ENCODE measurements around the gene TASP1.
A peak's percentile ranks its signal among the peaks of the same experiment; 100 is the strongest.
"Not testable (repeated sequence)": the region's sequence is repeated elsewhere in the genome, so short reads cannot be mapped to it uniquely, and the experiment has no call there.

TASP1 gene, protein sequence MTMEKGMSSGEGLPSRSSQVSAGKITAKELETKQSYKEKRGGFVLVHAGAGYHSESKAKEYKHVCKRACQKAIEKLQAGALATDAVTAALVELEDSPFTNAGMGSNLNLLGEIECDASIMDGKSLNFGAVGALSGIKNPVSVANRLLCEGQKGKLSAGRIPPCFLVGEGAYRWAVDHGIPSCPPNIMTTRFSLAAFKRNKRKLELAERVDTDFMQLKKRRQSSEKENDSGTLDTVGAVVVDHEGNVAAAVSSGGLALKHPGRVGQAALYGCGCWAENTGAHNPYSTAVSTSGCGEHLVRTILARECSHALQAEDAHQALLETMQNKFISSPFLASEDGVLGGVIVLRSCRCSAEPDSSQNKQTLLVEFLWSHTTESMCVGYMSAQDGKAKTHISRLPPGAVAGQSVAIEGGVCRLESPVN

DNA sequence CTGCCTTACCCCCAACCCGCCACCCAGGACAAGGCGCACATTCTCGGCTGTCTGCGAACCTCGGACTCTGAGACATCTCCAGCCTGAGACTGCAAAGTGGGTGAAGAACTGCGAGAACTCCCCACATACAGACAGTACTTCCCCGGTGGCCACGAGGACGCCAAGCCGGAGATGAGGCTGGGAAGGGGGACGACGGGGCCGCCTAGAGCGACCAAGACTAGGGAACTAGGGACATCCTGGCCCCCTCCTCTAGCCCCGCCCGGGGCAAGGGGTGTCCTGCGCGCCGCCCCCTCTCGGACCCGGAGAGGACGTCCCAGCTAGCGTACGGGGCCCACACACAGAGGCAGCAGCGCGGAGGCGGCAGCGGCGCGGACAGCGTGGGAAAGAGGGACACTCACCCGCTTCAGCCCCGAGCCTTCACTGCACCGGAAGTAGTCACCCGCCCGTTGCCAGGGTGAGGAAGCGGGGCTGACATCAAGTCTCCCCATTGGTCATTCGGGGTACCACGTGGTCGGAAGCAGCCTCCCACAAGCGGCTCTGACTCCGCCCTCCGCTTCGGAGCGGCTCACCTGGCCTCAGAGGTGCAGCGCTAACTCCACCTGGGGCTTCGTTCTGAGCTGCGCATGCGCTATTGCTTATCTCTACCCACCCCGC lies at the start of gene TASP1:
TSS of gene TASP1 (minus strand) at position 437 of the 654 bp plus-strand sequence. CDS start 8,854 bp downstream, outside the sequence.
- peak; percentile 96 for DNase-seq (ENCODE audit: low spot score)

GRCh38 chr20:13687815-13688214 lies 49.1 kb upstream of the TASP1 start:
- no peak for DNase-seq (ENCODE audit: low spot score)

GRCh38 chr20:13685623-13686022 lies 46.9 kb upstream of the TASP1 start:
- no peak for DNase-seq (ENCODE audit: low spot score)

GRCh38 chr20:13684566-13685222 lies 46.0 kb upstream of the TASP1 start:
- DNase-seq (ENCODE audit: low spot score) = no peak

GRCh38 chr20:13683833-13684232 lies 45.1 kb upstream of the TASP1 start:
- no peak for DNase-seq (ENCODE audit: low spot score)

GRCh38 chr20:13681248-13682125 lies 42.8 kb upstream of the TASP1 start:
- no peak for DNase-seq (ENCODE audit: low spot score)

GRCh38 chr20:13678944-13679343 lies 40.2 kb upstream of the TASP1 start:
- no peak for DNase-seq (ENCODE audit: low spot score)

GRCh38 chr20:13677241-13677640 lies 38.5 kb upstream of the TASP1 start:
- DNase-seq (ENCODE audit: low spot score) = no peak

DNA sequence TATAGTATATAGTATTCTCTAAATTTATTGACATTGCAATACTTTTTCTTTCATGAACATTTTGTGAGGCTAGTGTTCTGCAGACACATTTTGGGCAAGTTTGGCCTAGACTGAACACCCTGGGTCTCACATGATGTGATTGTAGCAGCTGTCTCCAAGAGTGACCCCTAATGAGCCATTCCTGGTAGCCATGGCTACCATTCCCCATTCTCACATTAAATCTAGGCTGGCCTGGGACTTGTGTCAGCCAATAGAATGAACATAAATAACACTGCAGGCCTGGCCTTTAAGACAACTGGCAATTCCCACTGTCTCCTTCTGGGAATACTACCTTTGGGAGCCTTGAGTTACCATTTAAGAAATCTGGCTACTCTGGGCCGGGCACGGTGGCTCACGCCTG lies 38.0 kb upstream of the TASP1 start:
- no peak for DNase-seq (ENCODE audit: low spot score)

GRCh38 chr20:13672690-13673089 lies 34.0 kb upstream of the TASP1 start:
- DNase-seq (ENCODE audit: low spot score) = no peak

DNA sequence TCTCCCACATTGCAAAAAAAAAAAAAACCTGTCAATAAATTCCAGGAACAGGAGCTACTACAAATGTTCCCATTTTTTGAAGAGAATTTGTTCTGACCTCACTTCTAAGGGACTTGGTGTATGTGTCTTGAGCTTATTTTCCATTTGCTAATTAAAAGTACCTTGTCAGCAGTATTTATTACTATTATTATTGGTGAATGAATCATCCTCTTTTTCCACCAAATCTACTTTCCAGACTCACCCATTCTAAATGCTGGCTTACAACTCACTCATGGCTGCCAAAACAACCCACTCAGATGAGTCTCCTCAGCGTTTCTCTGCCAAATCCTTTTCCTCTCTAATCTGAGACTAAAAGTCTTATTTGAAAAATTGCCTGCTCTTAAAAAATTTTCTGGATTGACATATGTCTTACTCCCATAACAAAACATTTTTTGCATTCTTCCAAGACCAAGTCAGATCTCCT lies 33.2 kb upstream of the TASP1 start:
- no peak for DNase-seq (ENCODE audit: low spot score)

- no peak for DNase-seq (ENCODE audit: low spot score)
Measured at GRCh38 chr20:13671512-13671911, 32.8 kb upstream of the TASP1 start.

- DNase-seq (ENCODE audit: low spot score) = no peak
Measured at GRCh38 chr20:13670160-13670559, 31.4 kb upstream of the TASP1 start.

- DNase-seq (ENCODE audit: low spot score) = no peak
Measured at GRCh38 chr20:13665709-13666395, 27.1 kb upstream of the TASP1 start.

GRCh38 chr20:13661070-13661685 lies 22.4 kb upstream of the TASP1 start:
- DNase-seq (ENCODE audit: low spot score) = no peak

DNA sequence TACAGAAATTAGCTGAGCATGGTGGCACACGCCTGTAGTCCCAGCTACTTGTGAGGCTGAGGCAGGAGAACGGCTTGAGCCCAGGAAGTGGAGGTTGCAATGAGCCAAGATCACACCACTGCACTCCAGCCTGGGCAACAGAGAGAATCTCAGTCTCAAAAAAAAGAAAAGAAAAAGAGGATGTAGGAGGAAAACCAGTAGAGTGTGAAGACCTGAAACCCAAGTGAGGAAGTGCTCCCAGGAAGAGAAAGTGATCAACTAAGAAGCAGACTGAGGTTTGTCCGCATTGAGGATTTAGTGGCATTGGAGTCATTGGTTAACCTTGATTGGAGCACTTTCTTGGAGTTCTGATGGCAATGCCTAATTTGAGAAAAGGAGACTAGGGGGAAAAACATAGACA lies 20.6 kb upstream of the TASP1 start:
- DNase-seq (ENCODE audit: low spot score) = peak; percentile 61

DNA sequence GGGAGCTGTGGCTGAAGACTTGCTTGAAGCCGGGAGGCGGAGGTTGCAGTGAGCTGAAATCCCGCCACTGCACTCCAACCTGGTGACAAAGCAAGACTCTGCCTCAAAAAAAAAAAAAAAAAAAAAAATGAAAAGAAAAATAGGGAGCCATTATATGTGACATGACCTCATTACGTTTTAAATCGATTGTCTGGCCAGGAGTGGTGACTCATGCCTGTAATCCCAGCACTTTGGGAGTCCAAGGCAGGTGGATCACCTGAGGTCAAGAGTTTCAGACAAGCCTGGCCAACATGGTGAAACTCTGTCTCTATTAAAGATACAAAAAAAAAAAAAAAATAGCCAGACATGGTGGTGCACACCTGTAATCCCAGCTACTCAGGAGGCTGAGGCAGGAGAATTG lies 19.3 kb upstream of the TASP1 start:
- DNase-seq (ENCODE audit: low spot score) = not testable (repeated sequence)

DNA sequence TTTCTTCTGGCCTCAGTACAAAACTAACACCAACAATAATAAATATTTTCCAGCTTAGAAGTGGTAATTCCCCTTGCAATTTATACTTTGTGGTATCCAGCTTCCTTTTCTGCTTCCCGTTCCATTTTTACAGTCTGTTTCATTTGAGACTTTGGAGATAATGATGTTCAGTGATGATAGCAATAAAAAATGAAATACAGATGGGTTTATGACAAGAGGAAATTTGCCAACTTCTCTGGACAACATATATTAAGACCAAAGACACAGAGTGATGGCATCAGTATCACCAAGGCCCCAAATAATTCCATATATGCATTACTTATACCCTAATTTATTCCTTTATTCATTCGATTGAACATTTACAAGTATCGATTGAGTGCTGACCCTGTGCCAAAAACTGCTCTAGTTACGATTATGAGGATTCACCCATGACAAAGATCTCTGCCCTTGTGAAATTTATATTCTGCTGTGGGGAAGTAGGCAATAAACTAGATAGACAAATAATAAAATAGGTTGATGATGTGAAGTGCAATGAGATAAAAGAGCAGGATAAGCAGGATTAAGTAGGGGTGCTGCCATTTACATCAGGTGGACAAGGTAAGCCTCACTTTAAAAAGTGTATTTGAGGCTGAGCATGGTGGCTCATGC lies 18.1 kb upstream of the TASP1 start:
- no peak for DNase-seq (ENCODE audit: low spot score)

DNA sequence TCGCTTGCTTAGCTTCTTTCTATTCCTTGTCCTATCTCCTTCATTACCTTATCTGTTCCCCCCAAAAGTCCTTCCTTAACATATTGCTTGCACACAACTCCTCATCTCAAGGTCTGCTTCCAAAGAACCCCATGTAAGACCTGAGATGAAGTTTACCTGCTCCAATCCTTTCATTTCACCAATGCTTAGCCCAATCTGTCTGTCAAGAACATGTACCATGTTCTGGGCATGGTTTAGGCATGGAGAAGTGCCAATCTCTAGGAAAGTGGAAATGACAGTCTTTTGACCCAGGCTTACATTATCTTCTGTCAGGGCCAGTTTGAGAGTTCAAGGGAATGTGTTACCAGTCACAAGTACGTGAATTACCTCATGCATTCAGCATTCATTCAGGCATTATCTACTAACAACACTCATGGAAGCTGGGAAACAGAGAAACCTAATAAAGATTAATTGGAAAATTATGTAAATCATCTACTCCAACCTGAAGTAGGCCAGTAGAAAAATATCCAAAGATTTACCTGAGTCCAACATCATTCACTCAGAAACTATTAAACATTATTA lies 15.8 kb upstream of the TASP1 start:
- no peak for DNase-seq (ENCODE audit: low spot score)

- no peak for DNase-seq (ENCODE audit: low spot score)
Measured at GRCh38 chr20:13650474-13650873, 11.7 kb upstream of the TASP1 start.

Measured in germinal center (tissue), 1 donor.